ENCODE results near the gene KIAA0319L. TPM values are rescaled to one million over a fixed set of nuclear protein-coding genes. Genes with fewer than 3 reads are reported as not detected.

Gene KIAA0319L
- total RNA-seq, 1 donor = 63.0 TPM

GRCh38 chr1:35558374-35559316 lies 1.4 kb upstream of the KIAA0319L start:
- H3K4me3 ChIP-seq (ENCODE audit: low read depth, low read length) = peak overlapping the region; percentile 94
- TF ChIP-seq CTCF (IDR thresholded peaks at IDR 0.05; ENCODE audit: insufficient read depth, low read depth, low read length) = no peak
- no peak for DNase-seq (ENCODE audit: low read depth)

DNA sequence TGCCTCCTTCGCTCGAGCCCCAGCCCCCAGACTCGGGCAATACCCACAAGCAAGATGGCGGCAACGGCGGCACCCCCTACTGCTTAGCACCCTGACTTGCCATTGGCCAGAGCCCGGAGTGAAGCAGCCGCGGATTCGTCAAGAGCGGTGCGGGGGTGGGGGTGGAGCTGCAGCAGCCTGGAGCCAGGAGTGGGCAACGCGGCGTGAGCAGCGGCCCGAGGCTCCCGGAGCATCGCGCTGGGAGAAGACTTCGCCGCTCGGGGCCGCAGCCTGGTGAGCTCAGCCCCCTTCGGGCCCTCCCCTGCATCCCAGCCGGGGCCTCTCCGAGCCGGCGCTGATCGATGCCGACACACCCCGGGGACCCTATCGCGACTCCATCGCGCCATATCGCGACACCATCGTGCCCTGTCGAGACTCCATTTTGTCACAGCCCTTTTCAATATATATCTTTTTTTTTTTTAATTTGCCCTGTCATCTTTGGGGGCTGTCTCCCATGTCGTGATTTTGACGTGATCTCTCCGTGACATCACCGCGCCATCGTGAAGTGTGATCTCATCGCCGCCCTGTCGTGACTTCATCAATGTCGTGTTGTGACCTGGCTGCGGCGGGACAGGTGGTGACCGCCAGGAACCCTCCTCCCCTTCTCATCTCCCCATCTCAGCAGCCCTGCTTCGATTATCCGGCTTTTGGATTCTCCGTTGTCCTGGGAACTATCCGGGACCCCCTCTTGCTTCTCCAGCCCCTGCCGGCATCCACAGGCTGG lies 589 bp upstream of the KIAA0319L start, which contains the start of gene NCDN:
Gene NCDN (plus strand): TSS at position 189 of the 763 bp plus-strand sequence. CDS start 392 bp downstream, at position 581.
- peak; percentile 98 for DNase-seq (ENCODE audit: low read depth)
- TF ChIP-seq CTCF (IDR thresholded peaks at IDR 0.05; ENCODE audit: insufficient read depth, low read depth, low read length) = no peak
- peak within 1 kb of the TSS; percentile 94 for H3K4me3 ChIP-seq (ENCODE audit: low read depth, low read length)

GRCh38 chr1:35556484-35557117 lies 602 bp downstream of the KIAA0319L start:
- no peak for TF ChIP-seq CTCF (IDR thresholded peaks at IDR 0.05; ENCODE audit: insufficient read depth, low read depth, low read length)
- H3K4me3 ChIP-seq (ENCODE audit: low read depth, low read length) = peak overlapping the region; percentile 94
- DNase-seq (ENCODE audit: low read depth) = no peak

GRCh38 chr1:35555601-35556477 lies 1.4 kb downstream of the KIAA0319L start:
- peak overlapping the region; percentile 94 for H3K4me3 ChIP-seq (ENCODE audit: low read depth, low read length)
- TF ChIP-seq CTCF (IDR thresholded peaks at IDR 0.05; ENCODE audit: insufficient read depth, low read depth, low read length) = no peak
- DNase-seq (ENCODE audit: low read depth) = no peak

DNA sequence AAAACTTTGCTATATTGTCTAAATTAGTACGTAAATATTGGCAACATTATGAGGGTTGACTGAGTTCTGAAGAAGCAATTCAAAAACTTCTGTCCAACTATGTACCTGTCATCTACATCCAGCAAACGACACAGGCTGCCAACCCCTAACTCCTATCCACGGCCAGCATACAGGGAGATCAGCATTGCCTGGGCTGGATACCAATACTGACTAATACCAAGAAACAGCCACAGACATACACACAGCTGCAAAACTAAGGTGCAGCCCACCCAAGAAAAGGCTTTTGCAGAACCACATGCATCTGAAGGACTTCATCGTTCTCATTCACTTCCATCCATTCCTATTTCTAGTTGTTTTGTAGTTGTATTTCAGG lies 2.0 kb downstream of the KIAA0319L start:
- no peak for DNase-seq (ENCODE audit: low read depth)
- TF ChIP-seq CTCF (IDR thresholded peaks at IDR 0.05; ENCODE audit: insufficient read depth, low read depth, low read length) = no peak
- no peak overlapping the region for H3K4me3 ChIP-seq (ENCODE audit: low read depth, low read length)

Measured in fibroblast of villous mesenchyme (primary cell).